CD4-positive, alpha-beta T cell (primary cell): ENCODE data around the gene ABCB11. TPM values are rescaled to one million over a fixed set of nuclear protein-coding genes. Genes with fewer than 3 reads are reported as not detected.
A peak's percentile ranks its signal among the peaks of the same experiment; 100 is the strongest.

Experiments
- ATAC-seq: fragments of 200-7000 bp; cut with Tn5 transposase; one replicate; pipeline ENCODE4 v1.10.0; 2022; ENCODE audit warnings: mild to moderate bottlenecking; ENCODE audit not compliant: poor library complexity
- CTCF ChIA-PET: fragments of 350-600 bp; sonication (Branson Sonifier 250); formaldehyde crosslinking; loops from one replicate; lab custom pipeline; 2021; ENCODE audit warnings: antibody characterized with exemption, inconsistent platforms; lab: Charles Lee
- POLR2A ChIA-PET: fragments of 350-600 bp; sonication (Branson Sonifier 250); formaldehyde crosslinking; loops from one replicate; lab custom pipeline; 2021; ENCODE audit warnings: antibody characterized with exemption, inconsistent platforms; lab: Charles Lee
- DNase-seq, 14 experiments: peaks; one replicate each; pipeline ENCODE4 v3.0.0-alpha.2; 2013 to 2020; ENCODE audit warnings: mixed read lengths in 2 of 14
- H3K27ac ChIP-seq, 2 donors: one replicate each; pipeline versions ENCODE4 v1.5.1 to v1.7.0; 2013; ENCODE audit warnings: low read length in 2 of 2, low read depth in 1 of 2, mild to moderate bottlenecking in 1 of 2
- H3K27me3 ChIP-seq, 2 experiments: 1 replicate in 1 of 2; 2 replicates in 1 of 2; pipeline versions ENCODE4 v1.6.1 to v1.7.0; 2013; ENCODE audit warnings: low read length in 2 of 2, control low read depth in 1 of 2, mild to moderate bottlenecking in 1 of 2, moderate library complexity in 1 of 2; ENCODE audit not compliant: insufficient read depth in 2 of 2, control insufficient read depth in 1 of 2
- H3K36me3 ChIP-seq: one replicate; pipeline ENCODE4 v1.6.1; 2013; ENCODE audit warnings: low read length, control low read depth; ENCODE audit not compliant: insufficient read depth
- H3K4me1 ChIP-seq: one replicate; pipeline ENCODE4 v1.6.1; 2013; ENCODE audit warnings: low read length, control low read depth; ENCODE audit not compliant: insufficient read depth
- H3K4me3 ChIP-seq: one replicate; pipeline ENCODE4 v1.5.1; 2013; ENCODE audit warnings: mild to moderate bottlenecking, low read length, moderate library complexity
- H3K9me3 ChIP-seq, 2 experiments: 1 replicate in 1 of 2; 2 replicates in 1 of 2; pipeline versions ENCODE4 v1.6.1 to v1.7.0; 2013; ENCODE audit warnings: low read length in 2 of 2, mild to moderate bottlenecking in 2 of 2, control low read depth in 1 of 2, moderate library complexity in 1 of 2; ENCODE audit not compliant: control insufficient read depth in 1 of 2, insufficient read depth in 1 of 2
- H3K27ac Mint-ChIP-seq: one replicate; pipeline ENCODE4 v1.8.0; 2020; ENCODE audit warnings: mixed read lengths
- H3K27me3 Mint-ChIP-seq: one replicate; pipeline ENCODE4 v1.8.0; 2021; ENCODE audit warnings: mixed read lengths
- H3K36me3 Mint-ChIP-seq: one replicate; pipeline ENCODE4 v1.8.0; 2021; ENCODE audit warnings: low read depth, mixed read lengths
- H3K4me1 Mint-ChIP-seq: one replicate; pipeline ENCODE4 v1.8.0; 2021; ENCODE audit warnings: low read depth, mixed read lengths
- H3K4me3 Mint-ChIP-seq: one replicate; pipeline ENCODE4 v1.8.0; 2020; ENCODE audit warnings: mild to moderate bottlenecking, mixed read lengths
- H3K9me3 Mint-ChIP-seq: one replicate; pipeline ENCODE4 v1.8.0; 2020; ENCODE audit warnings: mixed read lengths
- intact Hi-C, 2 experiments: fragments of 100-400 bp; cut with DNase I in 1 of 2; cut with micrococcal nuclease in 1 of 2; formaldehyde crosslinking; loops; one replicate each; pipeline versions ENCODE4 v1.15.1 to v1.9.0; 2023 to 2025; cut with DNase I, micrococcal nuclease
- total RNA-seq, 174 experiments: library from RNA in 2 of 174; stranded (reverse) in 2 of 174; gene quantifications; one replicate each; pipeline ENCODE4 v1.2.3 and lab custom pipeline; 2021 to 2026
- TF ChIP-seq, protein P1 (sequence below): fragments of 200-600 bp; IDR thresholded peaks from one replicate; pipeline ENCODE4 v1.8.0; 2022; ENCODE audit warnings: antibody characterized with exemption, mild to moderate bottlenecking

Gene ABCB11
- total RNA-seq, 2 experiments from 2014 or later, result not detected

DNA sequence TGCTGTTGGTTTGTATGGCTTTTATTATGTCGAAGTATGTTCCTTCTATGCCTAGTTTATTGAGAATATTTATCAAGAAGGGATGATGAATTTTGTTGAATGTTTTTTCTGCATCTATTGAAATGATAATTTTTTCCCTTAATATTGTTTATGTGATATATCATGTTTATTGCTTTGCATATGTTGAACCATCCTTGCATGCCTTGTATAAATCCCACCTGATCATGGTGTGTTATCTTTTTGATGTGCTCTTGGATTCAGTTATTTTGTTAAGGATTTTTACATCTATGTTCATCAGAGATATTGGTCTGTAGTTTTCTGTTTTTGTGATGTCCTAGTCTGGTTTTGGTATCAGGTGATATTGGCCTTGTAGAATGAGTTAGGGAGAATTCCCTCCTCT lies 79.3 kb downstream of the ABCB11 start:
- TF ChIP-seq, protein P1, sequence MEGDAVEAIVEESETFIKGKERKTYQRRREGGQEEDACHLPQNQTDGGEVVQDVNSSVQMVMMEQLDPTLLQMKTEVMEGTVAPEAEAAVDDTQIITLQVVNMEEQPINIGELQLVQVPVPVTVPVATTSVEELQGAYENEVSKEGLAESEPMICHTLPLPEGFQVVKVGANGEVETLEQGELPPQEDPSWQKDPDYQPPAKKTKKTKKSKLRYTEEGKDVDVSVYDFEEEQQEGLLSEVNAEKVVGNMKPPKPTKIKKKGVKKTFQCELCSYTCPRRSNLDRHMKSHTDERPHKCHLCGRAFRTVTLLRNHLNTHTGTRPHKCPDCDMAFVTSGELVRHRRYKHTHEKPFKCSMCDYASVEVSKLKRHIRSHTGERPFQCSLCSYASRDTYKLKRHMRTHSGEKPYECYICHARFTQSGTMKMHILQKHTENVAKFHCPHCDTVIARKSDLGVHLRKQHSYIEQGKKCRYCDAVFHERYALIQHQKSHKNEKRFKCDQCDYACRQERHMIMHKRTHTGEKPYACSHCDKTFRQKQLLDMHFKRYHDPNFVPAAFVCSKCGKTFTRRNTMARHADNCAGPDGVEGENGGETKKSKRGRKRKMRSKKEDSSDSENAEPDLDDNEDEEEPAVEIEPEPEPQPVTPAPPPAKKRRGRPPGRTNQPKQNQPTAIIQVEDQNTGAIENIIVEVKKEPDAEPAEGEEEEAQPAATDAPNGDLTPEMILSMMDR, result no peak
- peaks cover 8% of the 10 kb centered on the region for H3K27me3 Mint-ChIP-seq
- Histone ChIP-seq H3K4me1 (no peaks in the 10 kb centered on the region), H3K36me3 (no peaks in the 10 kb centered on the region), H3K27ac (no peak overlapping the region), H3K4me3 (no peak overlapping the region), H3K9me3 (peaks cover 0 to 5% of the 10 kb centered on the region in 2 experiments), H3K27me3 (no peaks in the 10 kb centered on the region)
- no peak overlapping the region for H3K27ac Mint-ChIP-seq
- no peaks in the 10 kb centered on the region for H3K4me1 Mint-ChIP-seq
- no peaks in the 10 kb centered on the region for H3K36me3 Mint-ChIP-seq
- POLR2A ChIA-PET, result no interaction called here
- no peaks in the 10 kb centered on the region for H3K9me3 Mint-ChIP-seq
- intact Hi-C loops, result no loop called here
- DNase-seq (no peak), ATAC-seq (no peak)
- no peak overlapping the region for H3K4me3 Mint-ChIP-seq
- CTCF ChIA-PET, result no interaction called here

- no peaks in the 10 kb centered on the region for H3K4me1 ChIP-seq
- no peak overlapping the region for H3K27ac Mint-ChIP-seq
- no peaks in the 10 kb centered on the region for H3K27me3 Mint-ChIP-seq
- no peak overlapping the region for H3K4me3 ChIP-seq
- H3K9me3 Mint-ChIP-seq, result no peaks in the 10 kb centered on the region
- no peaks in the 10 kb centered on the region for H3K4me1 Mint-ChIP-seq
- DNase-seq (no peak), ATAC-seq (no peak)
- ChIA-PET POLR2A (no interaction called here), CTCF (no interaction called here)
- H3K9me3 ChIP-seq, result peaks cover 0 to 5% of the 10 kb centered on the region in 2 experiments
- H3K36me3 ChIP-seq, result no peaks in the 10 kb centered on the region
- TF ChIP-seq, protein P1, result no peak
- H3K27me3 ChIP-seq, result no peaks in the 10 kb centered on the region
- intact Hi-C loops, result no loop called here
- no peaks in the 10 kb centered on the region for H3K36me3 Mint-ChIP-seq
- H3K27ac ChIP-seq, result no peak overlapping the region
- H3K4me3 Mint-ChIP-seq, result no peak overlapping the region
Measured at GRCh38 chr2:168949324-168949723, 81.8 kb downstream of the ABCB11 start.

- TF ChIP-seq, protein P1, result peak; percentile 66
- H3K9me3 ChIP-seq, result peaks cover 0 to 5% of the 10 kb centered on the region in 2 experiments
- Mint-ChIP-seq H3K27ac (no peak overlapping the region), H3K4me1 (no peaks in the 10 kb centered on the region), H3K9me3 (no peaks in the 10 kb centered on the region), H3K27me3 (no peaks in the 10 kb centered on the region), H3K4me3 (no peak overlapping the region), H3K36me3 (no peaks in the 10 kb centered on the region)
- ATAC-seq (no peak), DNase-seq (peak in 3 of 14 experiments; percentile 12 to 36 (median 29))
- no peak overlapping the region for H3K27ac ChIP-seq
- ChIA-PET CTCF (interaction anchor here (0.6 kb wide), 1 partner anchor 16 kb away, joined by 3 read pairs; no protein-coding TSS in a partner anchor), POLR2A (no interaction called here)
- no peaks in the 10 kb centered on the region for H3K27me3 ChIP-seq
- H3K4me1 ChIP-seq, result no peaks in the 10 kb centered on the region
- no peak overlapping the region for H3K4me3 ChIP-seq
- intact Hi-C loops, result no loop called here
- no peaks in the 10 kb centered on the region for H3K36me3 ChIP-seq
Measured at GRCh38 chr2:168948621-168949212, 82.4 kb downstream of the ABCB11 start.
